ENCODE data around the gene NFIA. TPM values are rescaled to one million over a fixed set of nuclear protein-coding genes. Genes with fewer than 3 reads are reported as not detected.

NFIA gene
- total and polyA plus RNA-seq, 12 donors: 11.2 to 117 (median 92.5) TPM

DNA sequence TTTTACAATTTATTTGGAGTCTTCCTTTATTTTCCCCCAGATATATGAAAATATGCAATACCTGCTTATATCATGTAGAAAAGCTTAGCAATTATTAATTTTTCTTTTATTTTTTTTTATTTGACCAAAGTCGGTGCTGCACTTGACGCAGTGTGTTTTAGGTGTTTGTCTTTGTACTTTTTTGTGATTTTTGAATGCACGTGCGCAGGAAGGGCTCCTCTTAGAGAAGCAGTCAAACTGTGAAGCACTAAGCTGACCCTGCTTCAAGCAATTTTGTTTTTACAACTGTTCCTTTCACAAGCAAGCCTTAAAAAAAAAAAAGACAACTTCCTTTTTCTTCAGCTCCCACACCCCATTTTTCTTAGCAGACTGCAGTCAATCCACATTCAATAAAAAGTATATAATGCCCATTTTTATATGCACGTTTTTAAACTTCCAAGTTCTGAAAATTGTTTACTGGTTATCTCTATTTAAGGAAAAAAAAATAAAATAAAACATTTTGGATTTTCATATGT, 375.2 kb downstream of the NFIA start:
- no peaks in the 10 kb centered on the region for H3K9me3 ChIP-seq
- 79 to 82% methylated on average over 5 of the region's 5 CpGs for WGBS, 2 donors

GRCh38 chr1:61459345-61459744, 377.0 kb downstream of the NFIA start:
- Histone ChIP-seq H3K27ac (no peak overlapping the region), H3K9me3 (no peaks in the 10 kb centered on the region), H3K27me3 (no peaks in the 10 kb centered on the region), H3K4me3 (no peak overlapping the region), H3K4me1 (peaks cover 2 to 9% (median 5%) of the 10 kb centered on the region in 9 donors), H3K36me3 (peaks cover 0 to 57% (median 7%) of the 10 kb centered on the region in 9 donors)
- DNase-seq: no peak
- TF ChIP-seq CTCF (IDR thresholded peaks at IDR 0.05): no peak
- WGBS, 2 donors: 91 to 95% methylated on average over 12 of the region's 12 CpGs
- no peak for ATAC-seq
- intact Hi-C loops (cut with DNase I): loop anchor here in 7 of 10 donors (10.0 kb wide), 7 partner anchors 115 to 495 kb away; partner anchors contain the start of gene NFIA (in 1 of the 7)

More for the DNA sequence above, 375.2 kb downstream of the NFIA start:
- Histone ChIP-seq H3K27ac (no peak overlapping the region), H3K27me3 (no peaks in the 10 kb centered on the region), H3K4me1 (peaks cover 9 to 27% (median 22%) of the 10 kb centered on the region in 9 donors), H3K4me3 (no peak overlapping the region), H3K36me3 (peaks cover 0 to 57% (median 7%) of the 10 kb centered on the region in 9 donors)
- intact Hi-C loops (cut with DNase I): loop anchor here in 7 of 10 donors (10.0 kb wide), 7 partner anchors 113 to 493 kb away; partner anchors contain the start of gene NFIA (in 1 of the 7)
- DNase-seq (no peak), ATAC-seq (no peak)
- no peak for TF ChIP-seq CTCF (IDR thresholded peaks at IDR 0.05)

- Histone ChIP-seq H3K4me1 (peaks cover 0 to 5% (median 0%) of the 10 kb centered on the region in 9 donors), H3K27ac (no peak overlapping the region), H3K36me3 (peaks cover 0 to 55% (median 7%) of the 10 kb centered on the region in 9 donors), H3K9me3 (no peaks in the 10 kb centered on the region), H3K27me3 (no peaks in the 10 kb centered on the region), H3K4me3 (no peak overlapping the region)
- DNase-seq (no peak), ATAC-seq (no peak)
- intact Hi-C loops (cut with DNase I): loop anchor here in 2 of 10 donors (5.0 to 10.0 kb wide), 2 partner anchors 125 to 182 kb away; no protein-coding TSS in a partner anchor
- WGBS, 2 donors: 93 to 96% methylated on average over 6 of the region's 6 CpGs
- no peak for TF ChIP-seq CTCF (IDR thresholded peaks at IDR 0.05)
These were observed 377.8 kb downstream of the NFIA start for GRCh38 chr1:61460191-61460590.

GRCh38 chr1:61461406-61462384, 379.3 kb downstream of the NFIA start:
- no peaks in the 10 kb centered on the region for H3K27me3 ChIP-seq
- no peaks in the 10 kb centered on the region for H3K9me3 ChIP-seq
- no peak overlapping the region for H3K27ac ChIP-seq
- WGBS, 2 donors: 81 to 84% methylated on average over 14 of the region's 14 CpGs
- ATAC-seq (peak in 2 of 8 donors; percentile 24 to 37), DNase-seq (no peak)
- TF ChIP-seq CTCF (IDR thresholded peaks at IDR 0.05): no peak
- intact Hi-C loops (cut with DNase I): loop anchor here in 2 of 10 donors (5.0 to 10.0 kb wide), 2 partner anchors 123 to 181 kb away; no protein-coding TSS in a partner anchor
- H3K4me3 ChIP-seq: no peak overlapping the region
- peaks cover 0 to 40% (median 0%) of the 10 kb centered on the region in 9 donors for H3K36me3 ChIP-seq
- peaks cover 0 to 5% (median 0%) of the 10 kb centered on the region in 9 donors for H3K4me1 ChIP-seq
